ENCODE measurements around the gene ZFHX2. TPM values are rescaled to one million over a fixed set of nuclear protein-coding genes. Genes with fewer than 3 reads are reported as not detected.

ZFHX2 gene
- total RNA-seq, 1 donor from 2014 or later, result 27.3 TPM

DNA sequence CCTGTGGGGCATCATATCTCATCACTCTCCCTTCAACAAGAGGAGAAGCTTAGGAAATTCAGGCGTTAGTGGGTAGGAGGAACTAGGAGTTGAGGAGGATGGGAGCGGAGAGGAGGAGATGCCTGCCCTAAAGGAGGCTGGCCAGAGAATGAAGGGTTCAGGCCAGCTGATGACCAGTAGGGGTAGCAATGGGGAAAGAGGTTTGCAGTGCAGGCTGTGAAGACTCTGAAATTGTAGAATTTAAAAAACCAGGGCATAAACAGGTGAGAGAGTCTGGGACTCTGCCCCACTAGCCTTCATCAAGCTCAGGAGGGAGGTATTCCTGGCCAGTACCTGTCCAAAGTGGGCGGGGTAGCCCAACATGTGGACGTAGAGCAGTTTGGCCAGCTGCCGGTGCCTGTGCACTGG is 15.2 kb upstream of the ZFHX2 start:
- H3K4me3 ChIP-seq (ENCODE audit: insufficient read depth, low read depth, low read length), result peak overlapping the region; percentile 75
- FAIRE-seq (no peak), DNase-seq (ENCODE audit: low read depth) (no peak)
- H3K9me3 ChIP-seq (ENCODE audit: insufficient read depth, low read depth, low read length), result no peaks in the 10 kb centered on the region
- Mint-ChIP-seq H3K27me3 (ENCODE audit: low read depth, unreplicated experiment) (peaks cover under 1% of the 10 kb centered on the region), H3K36me3 (ENCODE audit: low read depth, unreplicated experiment) (peaks cover 1% of the 10 kb centered on the region), H3K9me3 (ENCODE audit: unreplicated experiment) (no peaks in the 10 kb centered on the region), H3K27ac (ENCODE audit: unreplicated experiment) (no peak overlapping the region), H3K4me1 (ENCODE audit: low read depth, unreplicated experiment) (peaks cover 13% of the 10 kb centered on the region), H3K4me3 (ENCODE audit: unreplicated experiment) (peak overlapping the region; percentile 99)
- H3K27me3 ChIP-seq (ENCODE audit: insufficient read depth, low read length), result no peaks in the 10 kb centered on the region
- H3K79me2 ChIP-seq (ENCODE audit: insufficient read depth, low read length), result no peaks in the 10 kb centered on the region
- H4K20me1 ChIP-seq (ENCODE audit: insufficient read depth, low read length), result no peaks in the 10 kb centered on the region
- peak overlapping the region; percentile 76 for H3K9ac ChIP-seq (ENCODE audit: low read length)
- H3K4me1 ChIP-seq (ENCODE audit: insufficient read depth, low read length), result peaks cover 9% of the 10 kb centered on the region
- TF ChIP-seq, protein P1, sequence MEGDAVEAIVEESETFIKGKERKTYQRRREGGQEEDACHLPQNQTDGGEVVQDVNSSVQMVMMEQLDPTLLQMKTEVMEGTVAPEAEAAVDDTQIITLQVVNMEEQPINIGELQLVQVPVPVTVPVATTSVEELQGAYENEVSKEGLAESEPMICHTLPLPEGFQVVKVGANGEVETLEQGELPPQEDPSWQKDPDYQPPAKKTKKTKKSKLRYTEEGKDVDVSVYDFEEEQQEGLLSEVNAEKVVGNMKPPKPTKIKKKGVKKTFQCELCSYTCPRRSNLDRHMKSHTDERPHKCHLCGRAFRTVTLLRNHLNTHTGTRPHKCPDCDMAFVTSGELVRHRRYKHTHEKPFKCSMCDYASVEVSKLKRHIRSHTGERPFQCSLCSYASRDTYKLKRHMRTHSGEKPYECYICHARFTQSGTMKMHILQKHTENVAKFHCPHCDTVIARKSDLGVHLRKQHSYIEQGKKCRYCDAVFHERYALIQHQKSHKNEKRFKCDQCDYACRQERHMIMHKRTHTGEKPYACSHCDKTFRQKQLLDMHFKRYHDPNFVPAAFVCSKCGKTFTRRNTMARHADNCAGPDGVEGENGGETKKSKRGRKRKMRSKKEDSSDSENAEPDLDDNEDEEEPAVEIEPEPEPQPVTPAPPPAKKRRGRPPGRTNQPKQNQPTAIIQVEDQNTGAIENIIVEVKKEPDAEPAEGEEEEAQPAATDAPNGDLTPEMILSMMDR (IDR thresholded peaks at IDR 0.05; ENCODE audit: insufficient read depth, low read depth, low read length), result no peak
- TF ChIP-seq EZH2 (IDR thresholded peaks at IDR 0.05; ENCODE audit: insufficient read depth, low read length), result no peak
- no peak overlapping the region for H3K27ac ChIP-seq (ENCODE audit: low read depth, low read length)
- peak overlapping the region; percentile 91 for H2AFZ ChIP-seq (ENCODE audit: low read depth, low read length)
- peak overlapping the region; percentile 89 for H3K4me2 ChIP-seq (ENCODE audit: low read length)
- no peaks in the 10 kb centered on the region for H3K36me3 ChIP-seq (ENCODE audit: insufficient read depth, low read length)

DNA sequence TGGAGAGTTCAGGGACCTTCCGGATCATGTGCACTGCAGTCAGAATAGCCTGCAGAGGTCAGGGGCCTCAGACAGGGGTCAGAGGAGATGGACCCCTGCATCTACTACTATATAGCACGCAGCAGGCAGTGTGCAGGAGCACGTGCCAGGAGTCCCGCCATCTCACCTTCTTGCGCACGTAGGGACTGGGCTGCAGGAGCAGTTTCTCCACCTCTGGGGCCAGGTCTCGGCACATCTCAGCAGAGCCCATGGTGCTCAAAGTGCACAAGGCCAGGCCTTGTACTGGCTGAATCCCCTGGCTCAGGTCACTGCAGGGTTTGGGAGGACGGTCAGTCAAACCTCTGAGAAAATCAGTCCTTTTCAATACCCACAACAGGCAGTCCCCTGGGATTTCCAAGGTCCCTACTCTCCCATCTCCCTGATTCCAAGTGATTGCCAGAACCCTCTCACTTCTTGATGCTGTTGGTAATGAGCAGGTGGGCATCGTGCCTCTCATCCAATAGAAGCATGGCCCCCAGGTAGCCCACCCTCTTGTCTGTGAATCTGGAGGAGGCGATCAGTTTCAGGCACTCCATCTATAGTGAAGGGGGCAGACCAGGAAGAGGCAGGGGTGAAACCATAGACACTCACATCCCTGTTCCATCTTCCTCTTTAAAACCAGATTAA is 14.7 kb upstream of the ZFHX2 start:
- TF ChIP-seq, protein P1 (IDR thresholded peaks at IDR 0.05; ENCODE audit: insufficient read depth, low read depth, low read length), result no peak
- TF ChIP-seq EZH2 (IDR thresholded peaks at IDR 0.05; ENCODE audit: insufficient read depth, low read length), result no peak

DNA sequence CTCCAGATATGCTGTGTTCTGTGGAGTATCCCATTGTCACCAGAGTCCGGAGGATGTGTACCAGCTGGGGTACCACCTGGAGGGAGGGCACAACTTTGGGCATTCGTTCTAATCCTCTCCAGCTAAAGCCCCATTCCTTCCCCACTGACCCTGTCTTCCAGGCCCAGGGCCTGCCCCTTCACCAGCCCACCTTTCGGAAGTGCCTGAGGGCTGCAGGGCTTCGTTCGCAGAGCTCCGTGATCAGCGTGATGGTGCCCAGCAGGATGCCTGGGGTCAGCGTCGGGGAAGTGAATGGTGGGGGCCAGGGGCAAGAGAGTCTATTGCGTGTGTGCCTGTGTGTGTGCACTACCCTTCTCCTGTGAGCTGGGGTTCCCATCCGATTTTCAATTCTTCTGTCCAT is 14.1 kb upstream of the ZFHX2 start:
- FAIRE-seq, result no peak
- H3K36me3 ChIP-seq (ENCODE audit: insufficient read depth, low read length), result no peaks in the 10 kb centered on the region
- H3K4me3 Mint-ChIP-seq (ENCODE audit: unreplicated experiment), result peak overlapping the region; percentile 45

More for the DNA sequence above, 14.7 kb upstream of the ZFHX2 start:
- FAIRE-seq (no peak), DNase-seq (ENCODE audit: low read depth) (no peak)
- Mint-ChIP-seq H3K4me3 (ENCODE audit: unreplicated experiment) (peak overlapping the region; percentile 99), H3K27ac (ENCODE audit: unreplicated experiment) (no peak overlapping the region), H3K36me3 (ENCODE audit: low read depth, unreplicated experiment) (peaks cover 5% of the 10 kb centered on the region), H3K4me1 (ENCODE audit: low read depth, unreplicated experiment) (peaks cover 13% of the 10 kb centered on the region), H3K9me3 (ENCODE audit: unreplicated experiment) (no peaks in the 10 kb centered on the region), H3K27me3 (ENCODE audit: low read depth, unreplicated experiment) (no peaks in the 10 kb centered on the region)
- H3K9ac ChIP-seq (ENCODE audit: low read length), result no peak overlapping the region
- H3K4me3 ChIP-seq (ENCODE audit: insufficient read depth, low read depth, low read length), result no peak overlapping the region
- H3K4me2 ChIP-seq (ENCODE audit: low read length), result peak overlapping the region; percentile 89
- H3K36me3 ChIP-seq (ENCODE audit: insufficient read depth, low read length), result no peaks in the 10 kb centered on the region
- H3K4me1 ChIP-seq (ENCODE audit: insufficient read depth, low read length), result peaks cover 9% of the 10 kb centered on the region
- no peaks in the 10 kb centered on the region for H3K9me3 ChIP-seq (ENCODE audit: insufficient read depth, low read depth, low read length)
- no peak overlapping the region for H3K27ac ChIP-seq (ENCODE audit: low read depth, low read length)
- no peaks in the 10 kb centered on the region for H3K27me3 ChIP-seq (ENCODE audit: insufficient read depth, low read length)
- no peaks in the 10 kb centered on the region for H4K20me1 ChIP-seq (ENCODE audit: insufficient read depth, low read length)
- H3K79me2 ChIP-seq (ENCODE audit: insufficient read depth, low read length), result no peaks in the 10 kb centered on the region
- H2AFZ ChIP-seq (ENCODE audit: low read depth, low read length), result no peak overlapping the region

More for the DNA sequence above, 14.1 kb upstream of the ZFHX2 start:
- TF ChIP-seq, protein P1 (IDR thresholded peaks at IDR 0.05; ENCODE audit: insufficient read depth, low read depth, low read length), result no peak
- no peak for TF ChIP-seq EZH2 (IDR thresholded peaks at IDR 0.05; ENCODE audit: insufficient read depth, low read length)
- Histone ChIP-seq H3K27me3 (ENCODE audit: insufficient read depth, low read length) (no peaks in the 10 kb centered on the region), H3K4me1 (ENCODE audit: insufficient read depth, low read length) (peaks cover 9% of the 10 kb centered on the region), H2AFZ (ENCODE audit: low read depth, low read length) (no peak overlapping the region), H3K4me3 (ENCODE audit: insufficient read depth, low read depth, low read length) (no peak overlapping the region), H3K9ac (ENCODE audit: low read length) (no peak overlapping the region), H3K27ac (ENCODE audit: low read depth, low read length) (no peak overlapping the region), H3K79me2 (ENCODE audit: insufficient read depth, low read length) (no peaks in the 10 kb centered on the region), H3K9me3 (ENCODE audit: insufficient read depth, low read depth, low read length) (no peaks in the 10 kb centered on the region), H4K20me1 (ENCODE audit: insufficient read depth, low read length) (no peaks in the 10 kb centered on the region), H3K4me2 (ENCODE audit: low read length) (no peak overlapping the region)
- DNase-seq (ENCODE audit: low read depth), result no peak
- Mint-ChIP-seq H3K27me3 (ENCODE audit: low read depth, unreplicated experiment) (no peaks in the 10 kb centered on the region), H3K27ac (ENCODE audit: unreplicated experiment) (no peak overlapping the region), H3K36me3 (ENCODE audit: low read depth, unreplicated experiment) (peaks cover 5% of the 10 kb centered on the region), H3K9me3 (ENCODE audit: unreplicated experiment) (no peaks in the 10 kb centered on the region), H3K4me1 (ENCODE audit: low read depth, unreplicated experiment) (peaks cover 16% of the 10 kb centered on the region)

Measured in astrocyte (in vitro differentiated cells and primary cell).